A673 (cell line): Measurements from ENCODE around the gene RNF115.

ENCODE experiments used
- EZH2 ChIP-seq: fragments of 200-600 bp; sonication (generic); IDR thresholded peaks from 2 replicates; pipeline ENCODE4 v1.6.1; 2017; ENCODE audit warnings: borderline replicate concordance, low read depth, mild to moderate bottlenecking, mixed read lengths, antibody characterized with exemption, low read length; ENCODE audit not compliant: poor library complexity, severe bottlenecking
- TF ChIP-seq, protein P1 (sequence below): fragments of 300-800, 200-600 bp; sonication (generic); conservative IDR thresholded peaks from 2 replicates; pipeline ENCODE4 v1.5.1; 2017; ENCODE audit warnings: low read depth, mild to moderate bottlenecking, antibody characterized with exemption, low read length, moderate library complexity, mixed read lengths

DNA sequence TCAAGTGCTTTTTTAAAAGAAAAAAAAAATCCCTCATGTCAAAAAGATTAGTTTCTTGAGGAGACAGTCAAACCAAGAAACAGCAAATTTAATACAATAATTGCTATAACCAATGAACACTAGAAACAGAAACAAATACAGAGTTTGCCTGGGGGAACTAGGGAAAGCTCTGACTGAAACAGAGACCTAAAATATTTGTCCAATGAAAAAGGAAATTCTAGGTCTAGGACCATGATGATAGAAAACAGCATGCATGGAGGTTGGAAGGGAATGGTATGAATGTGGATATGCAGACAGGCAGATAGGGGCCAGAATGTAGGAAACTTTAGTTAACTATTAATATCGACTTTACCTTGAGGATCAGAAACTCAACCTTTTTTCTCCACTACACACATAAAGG, 31.4 kb downstream of the RNF115 start:
- TF ChIP-seq, protein P1, sequence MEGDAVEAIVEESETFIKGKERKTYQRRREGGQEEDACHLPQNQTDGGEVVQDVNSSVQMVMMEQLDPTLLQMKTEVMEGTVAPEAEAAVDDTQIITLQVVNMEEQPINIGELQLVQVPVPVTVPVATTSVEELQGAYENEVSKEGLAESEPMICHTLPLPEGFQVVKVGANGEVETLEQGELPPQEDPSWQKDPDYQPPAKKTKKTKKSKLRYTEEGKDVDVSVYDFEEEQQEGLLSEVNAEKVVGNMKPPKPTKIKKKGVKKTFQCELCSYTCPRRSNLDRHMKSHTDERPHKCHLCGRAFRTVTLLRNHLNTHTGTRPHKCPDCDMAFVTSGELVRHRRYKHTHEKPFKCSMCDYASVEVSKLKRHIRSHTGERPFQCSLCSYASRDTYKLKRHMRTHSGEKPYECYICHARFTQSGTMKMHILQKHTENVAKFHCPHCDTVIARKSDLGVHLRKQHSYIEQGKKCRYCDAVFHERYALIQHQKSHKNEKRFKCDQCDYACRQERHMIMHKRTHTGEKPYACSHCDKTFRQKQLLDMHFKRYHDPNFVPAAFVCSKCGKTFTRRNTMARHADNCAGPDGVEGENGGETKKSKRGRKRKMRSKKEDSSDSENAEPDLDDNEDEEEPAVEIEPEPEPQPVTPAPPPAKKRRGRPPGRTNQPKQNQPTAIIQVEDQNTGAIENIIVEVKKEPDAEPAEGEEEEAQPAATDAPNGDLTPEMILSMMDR = no peak
- TF ChIP-seq EZH2 = no peak
